Loucy (cell line): ENCODE measurements around the gene THADA.

Experiments
- EZH2phosphoT487 ChIP-seq: fragments of 200-600 bp; IDR thresholded peaks from 2 replicates; pipeline ENCODE4 v1.6.1; 2018; ENCODE audit warnings: antibody characterized with exemption, mild to moderate bottlenecking, moderate library complexity, borderline replicate concordance
- TF ChIP-seq, protein P1 (sequence below): fragments of 200-600 bp; sonication (generic); conservative IDR thresholded peaks from 2 replicates; pipeline ENCODE4 v1.5.1; 2014; ENCODE audit warnings: mild to moderate bottlenecking, antibody characterized with exemption, low read length

DNA sequence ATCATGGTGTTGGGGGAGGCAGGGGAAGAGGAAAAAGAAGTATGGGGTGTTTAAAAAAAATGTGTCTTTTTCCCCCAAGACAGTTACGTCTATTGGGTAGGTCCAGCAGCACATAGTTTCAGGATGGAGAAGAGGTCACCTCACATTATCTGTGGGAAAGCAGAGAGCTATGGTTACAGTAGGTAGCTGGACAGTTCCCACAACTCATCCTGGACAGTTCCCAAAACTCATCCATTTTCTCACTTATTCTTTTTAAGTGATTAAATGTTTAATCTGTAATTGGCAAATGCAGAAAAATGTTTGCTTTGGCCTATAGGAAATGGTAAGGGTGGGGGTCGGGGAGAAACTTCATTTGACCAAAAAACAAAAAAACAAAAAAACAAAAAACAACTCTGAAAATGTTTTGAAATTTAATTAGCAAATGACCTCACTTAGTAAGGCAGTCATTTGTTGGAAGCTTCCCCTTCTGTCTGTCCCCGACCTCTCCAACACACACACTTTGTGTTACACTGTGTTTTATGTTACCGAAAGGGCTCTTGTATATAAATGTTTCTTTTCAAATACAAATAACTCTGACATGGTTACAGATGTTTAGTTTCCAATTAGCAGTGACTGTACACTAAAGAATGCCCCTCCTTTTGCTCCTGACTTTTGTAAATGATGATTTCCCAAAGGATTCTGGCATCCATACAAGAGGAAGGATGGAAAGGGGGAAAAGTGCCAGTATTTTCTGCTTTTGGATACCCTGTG lies 196.1 kb downstream of the THADA start:
- no peak for TF ChIP-seq EZH2phosphoT487
- TF ChIP-seq, protein P1, sequence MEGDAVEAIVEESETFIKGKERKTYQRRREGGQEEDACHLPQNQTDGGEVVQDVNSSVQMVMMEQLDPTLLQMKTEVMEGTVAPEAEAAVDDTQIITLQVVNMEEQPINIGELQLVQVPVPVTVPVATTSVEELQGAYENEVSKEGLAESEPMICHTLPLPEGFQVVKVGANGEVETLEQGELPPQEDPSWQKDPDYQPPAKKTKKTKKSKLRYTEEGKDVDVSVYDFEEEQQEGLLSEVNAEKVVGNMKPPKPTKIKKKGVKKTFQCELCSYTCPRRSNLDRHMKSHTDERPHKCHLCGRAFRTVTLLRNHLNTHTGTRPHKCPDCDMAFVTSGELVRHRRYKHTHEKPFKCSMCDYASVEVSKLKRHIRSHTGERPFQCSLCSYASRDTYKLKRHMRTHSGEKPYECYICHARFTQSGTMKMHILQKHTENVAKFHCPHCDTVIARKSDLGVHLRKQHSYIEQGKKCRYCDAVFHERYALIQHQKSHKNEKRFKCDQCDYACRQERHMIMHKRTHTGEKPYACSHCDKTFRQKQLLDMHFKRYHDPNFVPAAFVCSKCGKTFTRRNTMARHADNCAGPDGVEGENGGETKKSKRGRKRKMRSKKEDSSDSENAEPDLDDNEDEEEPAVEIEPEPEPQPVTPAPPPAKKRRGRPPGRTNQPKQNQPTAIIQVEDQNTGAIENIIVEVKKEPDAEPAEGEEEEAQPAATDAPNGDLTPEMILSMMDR = no peak
